Peyer's patch (tissue), 4 donors: Measurements from ENCODE around the gene ILDR1. TPM values are rescaled to one million over a fixed set of nuclear protein-coding genes. Genes with fewer than 3 reads are reported as not detected.

Experiments used
- DNase-seq, 3 donors: peaks; one replicate each; pipeline ENCODE4 v3.0.0-alpha.2; 2017 to 2019
- H3K27ac ChIP-seq, 4 donors: fragments of 200-600 bp; sonication (generic); one replicate each; pipeline ENCODE4 v1.5.1; 2016 to 2019
- H3K27me3 ChIP-seq, 2 donors: fragments of 200-600 bp; sonication (generic); one replicate each; pipeline ENCODE4 v1.5.1; 2019
- H3K36me3 ChIP-seq, 3 donors: fragments of 200-600 bp; sonication (generic); one replicate each; pipeline ENCODE4 v1.5.1; 2016 to 2019
- H3K4me1 ChIP-seq, 4 donors: fragments of 200-600 bp; sonication (generic); one replicate each; pipeline ENCODE4 v1.5.1; 2016 to 2019
- H3K4me3 ChIP-seq, 4 donors: fragments of 200-600 bp; sonication (generic); 1 replicate in 3 of 4; 2 replicates in 1 of 4; pipeline ENCODE4 v1.5.1; 2016 to 2019; ENCODE audit warnings: mild to moderate bottlenecking in 1 of 4
- H3K9me3 ChIP-seq, 4 donors: fragments of 200-600 bp; sonication (generic); one replicate each; pipeline ENCODE4 v1.5.1; 2016 to 2019; ENCODE audit warnings: mild to moderate bottlenecking in 1 of 4
- POLR2A ChIP-seq, 2 donors: fragments of 450-650 bp; IDR thresholded peaks; one replicate each; pipeline ENCODE4 v1.5.1; 2017; ENCODE audit warnings: antibody characterized with exemption in 2 of 2, mild to moderate bottlenecking in 2 of 2, moderate library complexity in 2 of 2
- total RNA-seq, 4 donors: library from RNA; depleted of rRNA; stranded (reverse); fragments of >200 nt; gene quantifications; one replicate each; pipeline ENCODE4 v1.1.0, GENCODE V29; 2016
- TF ChIP-seq, protein P1 (sequence below), 6 experiments: fragments of 450-650 bp in 4 of 6; fragments of 200-600 bp in 2 of 6; sonication (generic) in 1 of 6; IDR thresholded peaks; one replicate each; pipeline ENCODE4 v1.5.1; 2017 to 2019; ENCODE audit warnings: antibody characterized with exemption in 6 of 6, mild to moderate bottlenecking in 3 of 6, moderate library complexity in 1 of 6

ILDR1 gene
- total RNA-seq, 4 donors from 2014 or later: 3.7 to 5.8 (median 4.5) TPM

DNA sequence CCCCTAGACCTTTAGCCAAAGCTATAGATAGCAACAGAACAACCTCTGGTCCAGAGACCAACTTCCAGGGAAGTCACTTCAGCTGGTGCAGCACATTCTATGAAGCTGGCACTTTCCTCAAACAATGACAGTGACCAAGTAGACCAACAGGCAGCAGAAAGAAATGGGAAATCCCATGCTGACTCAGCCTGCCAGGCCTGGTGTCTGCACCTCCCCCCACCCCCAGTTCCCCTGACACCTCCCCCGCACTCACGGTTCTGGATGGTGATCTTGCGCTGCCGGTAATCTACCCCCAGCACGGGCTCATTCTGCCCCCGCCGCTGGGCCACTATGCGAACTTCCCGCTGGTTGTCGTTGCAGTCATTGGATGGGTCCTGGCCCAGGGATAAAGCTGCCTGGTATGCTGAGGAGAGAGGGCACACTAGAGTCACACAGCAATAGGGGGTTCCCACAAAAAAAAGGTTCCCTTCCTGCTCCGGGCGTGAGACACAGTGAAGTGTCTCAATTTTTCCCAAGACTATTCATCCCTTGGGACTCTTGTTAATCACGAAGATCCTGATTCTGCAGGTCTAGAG is 17.0 kb downstream of the ILDR1 start:
- no peak for TF ChIP-seq POLR2A (IDR thresholded peaks at IDR 0.05)
- TF ChIP-seq, protein P1, sequence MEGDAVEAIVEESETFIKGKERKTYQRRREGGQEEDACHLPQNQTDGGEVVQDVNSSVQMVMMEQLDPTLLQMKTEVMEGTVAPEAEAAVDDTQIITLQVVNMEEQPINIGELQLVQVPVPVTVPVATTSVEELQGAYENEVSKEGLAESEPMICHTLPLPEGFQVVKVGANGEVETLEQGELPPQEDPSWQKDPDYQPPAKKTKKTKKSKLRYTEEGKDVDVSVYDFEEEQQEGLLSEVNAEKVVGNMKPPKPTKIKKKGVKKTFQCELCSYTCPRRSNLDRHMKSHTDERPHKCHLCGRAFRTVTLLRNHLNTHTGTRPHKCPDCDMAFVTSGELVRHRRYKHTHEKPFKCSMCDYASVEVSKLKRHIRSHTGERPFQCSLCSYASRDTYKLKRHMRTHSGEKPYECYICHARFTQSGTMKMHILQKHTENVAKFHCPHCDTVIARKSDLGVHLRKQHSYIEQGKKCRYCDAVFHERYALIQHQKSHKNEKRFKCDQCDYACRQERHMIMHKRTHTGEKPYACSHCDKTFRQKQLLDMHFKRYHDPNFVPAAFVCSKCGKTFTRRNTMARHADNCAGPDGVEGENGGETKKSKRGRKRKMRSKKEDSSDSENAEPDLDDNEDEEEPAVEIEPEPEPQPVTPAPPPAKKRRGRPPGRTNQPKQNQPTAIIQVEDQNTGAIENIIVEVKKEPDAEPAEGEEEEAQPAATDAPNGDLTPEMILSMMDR (IDR thresholded peaks at IDR 0.05): no peak
- DNase-seq: peak in 1 of 3 donors; percentile 36
- no peaks in the 10 kb centered on the region for H3K27me3 ChIP-seq

DNA sequence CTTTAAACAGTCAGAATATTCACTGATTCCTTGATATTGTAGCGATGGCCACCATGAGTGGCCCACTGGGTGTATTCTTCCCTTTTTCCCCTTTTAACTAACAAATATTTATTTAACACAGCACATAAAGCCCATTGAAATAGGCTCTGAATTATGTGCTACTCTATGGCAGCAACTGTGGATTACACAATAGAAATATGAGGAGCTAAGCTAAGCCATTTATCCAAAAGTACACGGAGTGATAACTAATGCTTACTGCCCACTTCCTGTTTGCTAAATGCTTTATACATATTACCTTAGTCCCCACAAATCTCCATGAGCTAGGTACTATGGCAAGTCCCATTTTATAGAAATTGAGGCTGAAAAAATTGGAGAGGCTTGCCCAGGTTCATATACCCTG is 17.9 kb downstream of the ILDR1 start:
- Histone ChIP-seq H3K27me3 (no peaks in the 10 kb centered on the region), H3K27ac (peak overlapping the region in 1 of 4 donors; percentile 48), H3K9me3 (no peaks in the 10 kb centered on the region), H3K36me3 (no peaks in the 10 kb centered on the region), H3K4me3 (no peak overlapping the region), H3K4me1 (peaks cover 0 to 12% (median 5%) of the 10 kb centered on the region in 4 donors)
- no peak for TF ChIP-seq POLR2A (IDR thresholded peaks at IDR 0.05)
- TF ChIP-seq, protein P1 (IDR thresholded peaks at IDR 0.05): no peak
- DNase-seq: no peak

More for the DNA sequence above, 17.0 kb downstream of the ILDR1 start:
- no peak overlapping the region for H3K4me3 ChIP-seq
- no peaks in the 10 kb centered on the region for H3K36me3 ChIP-seq
- no peaks in the 10 kb centered on the region for H3K9me3 ChIP-seq
- peak overlapping the region in 1 of 4 donors; percentile 48 for H3K27ac ChIP-seq
- H3K4me1 ChIP-seq: peaks cover 0 to 12% (median 5%) of the 10 kb centered on the region in 4 donors

DNA sequence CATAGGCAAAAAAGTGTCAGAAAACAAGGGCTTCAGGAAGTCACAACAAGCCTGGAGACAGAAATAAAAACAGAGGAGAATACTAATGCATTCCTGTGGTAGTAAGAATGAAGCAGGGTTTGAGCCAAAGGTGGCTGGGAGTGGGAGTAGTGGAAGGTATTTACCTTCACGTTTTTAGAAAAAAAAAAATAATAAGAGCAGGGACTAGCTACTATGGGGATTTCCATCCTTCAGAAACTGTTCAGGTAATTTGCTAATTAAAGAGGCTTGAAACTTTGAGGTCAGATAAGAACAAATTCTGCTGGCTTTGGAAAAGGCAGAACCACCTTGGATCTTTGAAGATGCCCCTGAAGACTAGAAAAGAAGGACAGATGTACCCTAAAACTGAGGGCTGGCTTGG is 18.4 kb downstream of the ILDR1 start:
- DNase-seq: no peak
- H3K4me1 ChIP-seq: peaks cover 0 to 15% (median 6%) of the 10 kb centered on the region in 4 donors
- no peak for TF ChIP-seq POLR2A (IDR thresholded peaks at IDR 0.05)
- H3K4me3 ChIP-seq: no peak overlapping the region
- no peaks in the 10 kb centered on the region for H3K36me3 ChIP-seq
- H3K27ac ChIP-seq: peak overlapping the region in 1 of 4 donors; percentile 48
- no peaks in the 10 kb centered on the region for H3K27me3 ChIP-seq
- H3K9me3 ChIP-seq: no peaks in the 10 kb centered on the region

DNA sequence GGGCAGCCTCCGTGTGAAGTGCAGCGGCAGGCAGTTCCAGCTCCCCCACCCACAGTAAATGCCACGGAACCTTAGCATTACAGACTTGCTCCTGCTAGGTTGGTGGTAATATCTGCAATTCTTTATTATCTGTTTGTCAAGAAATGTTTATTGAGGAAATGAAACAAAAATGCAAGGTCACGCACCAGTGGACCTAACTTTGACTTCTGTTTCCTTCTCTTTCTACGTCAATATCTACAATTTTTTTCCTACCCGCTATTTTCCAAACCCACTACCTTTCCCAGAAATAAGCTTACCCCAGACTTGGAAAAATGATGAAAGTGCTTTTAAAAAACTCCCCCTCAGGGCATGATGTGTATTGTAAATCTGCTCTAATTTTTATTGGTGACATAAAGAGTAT is 18.9 kb downstream of the ILDR1 start:
- peak in 2 of 3 donors; percentile 57 to 59 for DNase-seq
- peak overlapping the region in 1 of 4 donors; percentile 48 for H3K27ac ChIP-seq
- H3K4me3 ChIP-seq: no peak overlapping the region
- H3K36me3 ChIP-seq: no peaks in the 10 kb centered on the region
- H3K9me3 ChIP-seq: no peaks in the 10 kb centered on the region
- H3K27me3 ChIP-seq: no peaks in the 10 kb centered on the region
- peaks cover 0 to 16% (median 6%) of the 10 kb centered on the region in 4 donors for H3K4me1 ChIP-seq
- TF ChIP-seq, protein P1 (IDR thresholded peaks at IDR 0.05): no peak
- no peak for TF ChIP-seq POLR2A (IDR thresholded peaks at IDR 0.05)

DNA sequence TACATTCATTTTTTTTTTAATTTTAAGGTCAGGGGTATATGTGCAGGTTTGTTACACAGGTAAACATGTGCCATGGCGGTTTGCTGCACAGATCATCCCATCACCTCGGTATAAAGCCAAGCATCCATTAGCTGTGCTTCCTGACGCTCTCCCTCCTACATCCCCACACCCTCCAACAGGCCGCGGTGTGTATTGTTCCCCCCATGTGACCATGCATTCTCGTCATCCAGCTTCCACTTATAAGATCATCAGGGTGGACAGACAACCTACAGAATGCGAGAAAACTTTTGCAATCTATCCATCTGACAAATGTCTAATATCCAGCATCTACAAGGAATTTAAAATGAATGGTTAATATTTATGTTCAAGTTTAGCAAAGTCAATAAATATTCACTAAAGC is 19.4 kb downstream of the ILDR1 start:
- TF ChIP-seq, protein P1 (IDR thresholded peaks at IDR 0.05): no peak
- no peak for TF ChIP-seq POLR2A (IDR thresholded peaks at IDR 0.05)
- H3K4me3 ChIP-seq: no peak overlapping the region
- DNase-seq: no peak
- no peaks in the 10 kb centered on the region for H3K27me3 ChIP-seq
- peak overlapping the region in 1 of 4 donors; percentile 48 for H3K27ac ChIP-seq
- H3K4me1 ChIP-seq: peaks cover 0 to 16% (median 6%) of the 10 kb centered on the region in 4 donors
- H3K36me3 ChIP-seq: no peaks in the 10 kb centered on the region
- no peaks in the 10 kb centered on the region for H3K9me3 ChIP-seq

DNA sequence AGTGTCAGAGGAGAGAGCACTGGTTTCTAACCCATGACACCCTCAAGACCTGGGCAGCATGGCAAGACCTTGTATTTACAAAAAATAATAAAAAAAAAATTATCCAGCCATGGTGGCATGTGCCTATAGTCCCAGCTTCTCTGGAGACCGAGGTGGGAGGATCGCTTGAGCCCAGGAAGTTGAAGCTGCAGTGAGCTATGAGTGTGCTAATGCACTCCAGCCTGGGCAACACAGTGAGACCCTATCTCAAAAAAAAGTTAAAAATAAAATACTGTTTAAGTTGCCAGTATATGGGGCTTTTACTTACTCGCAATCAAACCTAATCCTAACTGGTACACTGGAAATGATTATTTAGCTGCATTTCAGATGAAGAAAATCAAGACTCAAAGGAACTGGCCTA is 20.2 kb downstream of the ILDR1 start:
- Histone ChIP-seq H3K27me3 (no peaks in the 10 kb centered on the region), H3K36me3 (no peaks in the 10 kb centered on the region), H3K4me3 (no peak overlapping the region), H3K9me3 (no peaks in the 10 kb centered on the region), H3K27ac (no peak overlapping the region), H3K4me1 (peaks cover 0 to 16% (median 6%) of the 10 kb centered on the region in 4 donors)
- no peak for DNase-seq
- TF ChIP-seq, protein P1 (IDR thresholded peaks at IDR 0.05): no peak
- TF ChIP-seq POLR2A (IDR thresholded peaks at IDR 0.05): no peak
